IPS-18a (cell line): Measurements from ENCODE around the gene TTC28.
"Not testable (repeated sequence)": the region's sequence is repeated elsewhere in the genome, so short reads cannot be mapped to it uniquely, and the experiment has no call there.

Source experiments
- H3K27ac ChIP-seq: one replicate; pipeline ENCODE4 v1.5.1; 2013; ENCODE audit warnings: low read length
- H3K27me3 ChIP-seq: one replicate; pipeline ENCODE4 v1.6.1; 2013; ENCODE audit warnings: mild to moderate bottlenecking, low read length; ENCODE audit not compliant: control insufficient read depth, insufficient read depth
- H3K36me3 ChIP-seq: one replicate; pipeline ENCODE4 v1.6.1; 2013; ENCODE audit warnings: low read depth, low read length; ENCODE audit not compliant: control insufficient read depth
- H3K4me1 ChIP-seq: one replicate; pipeline ENCODE4 v1.6.1; 2013; ENCODE audit warnings: low read depth, low read length; ENCODE audit not compliant: control insufficient read depth
- H3K4me3 ChIP-seq: one replicate; pipeline ENCODE4 v1.5.1; 2013; ENCODE audit warnings: low read length
- H3K9ac ChIP-seq: one replicate; pipeline ENCODE4 v1.6.1; 2013; ENCODE audit warnings: mild to moderate bottlenecking, low read length, moderate library complexity
- H3K9me3 ChIP-seq: one replicate; pipeline ENCODE4 v1.6.1; 2013; ENCODE audit warnings: low read depth, low read length; ENCODE audit not compliant: control insufficient read depth

Gene TTC28

DNA sequence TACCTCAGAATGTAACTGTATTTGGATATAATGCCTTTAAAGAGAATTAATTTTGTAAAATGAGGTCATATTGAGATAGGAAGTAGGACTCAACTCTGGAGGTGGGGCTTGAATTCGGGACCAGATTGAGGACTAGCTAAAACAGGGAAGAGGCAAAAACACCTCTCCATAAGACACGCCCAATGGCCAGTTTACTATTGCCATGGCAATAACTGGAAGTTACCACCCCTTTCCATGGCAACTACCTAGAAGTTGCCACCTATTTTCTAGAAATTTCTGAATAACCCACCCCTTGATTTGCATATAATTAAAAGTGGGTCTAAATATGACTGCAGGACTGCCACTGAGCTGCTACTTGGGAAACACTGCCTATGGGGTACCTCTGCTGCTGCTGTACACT, 206.4 kb downstream of the TTC28 start:
- H3K36me3 ChIP-seq, result no peaks in the 10 kb centered on the region
- no peak overlapping the region for H3K4me3 ChIP-seq
- no peak overlapping the region for H3K27ac ChIP-seq
- H3K27me3 ChIP-seq, result no peaks in the 10 kb centered on the region
- no peaks in the 10 kb centered on the region for H3K4me1 ChIP-seq
- no peaks in the 10 kb centered on the region for H3K9me3 ChIP-seq
- no peak overlapping the region for H3K9ac ChIP-seq

DNA sequence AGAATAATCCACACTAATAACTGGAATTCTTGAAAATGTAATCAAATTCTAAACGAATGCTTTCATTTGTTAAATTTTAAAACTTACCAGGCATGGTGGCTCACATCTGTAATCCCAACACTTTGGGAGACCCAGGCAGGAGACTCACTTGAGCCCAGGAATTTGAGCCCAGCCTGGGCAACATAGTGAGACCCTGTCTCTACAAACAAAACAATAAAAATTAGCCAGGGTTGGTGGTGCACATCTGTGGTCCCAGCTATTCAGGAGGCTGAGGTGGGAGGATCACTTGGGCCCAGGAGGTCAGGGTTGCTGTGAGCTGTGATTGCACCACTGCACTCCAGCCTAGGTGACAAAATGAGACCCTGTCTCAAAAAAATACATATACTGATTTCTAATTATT, 212.6 kb downstream of the TTC28 start:
- not testable (repeated sequence) for H3K4me3 ChIP-seq, H3K9me3 ChIP-seq, H3K27me3 ChIP-seq, H3K9ac ChIP-seq, H3K27ac ChIP-seq, H3K36me3 ChIP-seq, H3K4me1 ChIP-seq

DNA sequence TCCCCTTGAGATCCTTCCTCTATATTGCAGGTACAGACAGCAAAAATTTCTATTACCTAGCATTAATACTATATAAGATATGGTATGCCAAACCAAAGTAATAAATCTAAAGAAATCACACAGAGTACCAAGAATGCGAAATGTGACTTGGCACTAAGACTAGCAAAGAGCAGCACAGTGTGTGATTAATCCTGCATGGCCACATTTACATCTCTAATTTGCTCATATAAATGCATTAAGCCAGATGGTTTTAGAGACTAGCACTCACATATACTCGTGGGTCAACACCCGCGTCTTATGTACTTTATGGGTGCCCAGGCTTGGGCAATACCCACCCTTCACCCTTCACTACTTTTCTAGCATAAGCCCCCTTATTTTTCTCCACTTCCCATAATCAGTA, 213.2 kb downstream of the TTC28 start:
- Histone ChIP-seq H3K36me3 (no peaks in the 10 kb centered on the region), H3K9me3 (no peaks in the 10 kb centered on the region), H3K4me3 (no peak overlapping the region), H3K27ac (no peak overlapping the region), H3K27me3 (no peaks in the 10 kb centered on the region), H3K4me1 (no peaks in the 10 kb centered on the region), H3K9ac (no peak overlapping the region)

DNA sequence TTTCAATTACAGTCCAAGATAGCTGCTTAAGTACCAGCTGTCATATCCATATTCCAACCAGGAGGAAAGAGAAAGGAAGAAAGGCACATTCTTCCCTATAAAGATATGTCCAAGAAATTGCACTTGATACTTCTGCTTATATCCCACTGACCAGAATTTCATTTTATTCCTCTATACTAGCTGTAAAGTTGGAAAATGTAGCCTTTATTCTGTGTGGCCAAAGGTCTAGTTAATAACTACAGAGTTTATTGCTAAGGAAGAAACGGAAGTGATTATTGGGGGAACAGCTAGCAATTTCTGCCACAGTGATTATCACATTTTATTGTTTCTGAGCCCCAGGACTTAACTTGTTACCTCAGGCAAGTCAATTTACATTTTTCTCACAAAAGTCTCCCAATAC, 213.8 kb downstream of the TTC28 start:
- H3K9ac ChIP-seq, result no peak overlapping the region
- no peaks in the 10 kb centered on the region for H3K36me3 ChIP-seq
- no peaks in the 10 kb centered on the region for H3K9me3 ChIP-seq
- no peaks in the 10 kb centered on the region for H3K4me1 ChIP-seq
- H3K27me3 ChIP-seq, result no peaks in the 10 kb centered on the region
- no peak overlapping the region for H3K27ac ChIP-seq
- no peak overlapping the region for H3K4me3 ChIP-seq

DNA sequence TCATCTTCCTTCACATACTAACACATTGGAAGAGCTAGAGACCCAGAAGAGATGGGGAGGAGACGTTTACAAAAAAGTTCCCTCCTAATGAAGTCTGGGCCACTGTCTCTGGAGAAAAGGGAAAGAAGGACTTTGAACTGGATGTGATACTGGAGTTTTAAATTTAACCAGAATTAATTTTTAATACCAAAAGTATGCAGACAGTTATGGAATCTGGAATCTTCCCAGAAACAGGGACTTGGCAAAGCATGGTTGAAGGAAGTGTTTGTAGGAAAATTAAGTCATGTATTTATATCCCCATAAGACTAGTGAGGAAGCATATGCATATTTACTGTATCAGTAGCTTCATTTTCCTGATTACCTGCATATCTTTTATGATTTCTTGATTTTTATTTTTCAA, 215.5 kb downstream of the TTC28 start:
- no peak overlapping the region for H3K4me3 ChIP-seq
- H3K27ac ChIP-seq, result no peak overlapping the region
- no peaks in the 10 kb centered on the region for H3K9me3 ChIP-seq
- H3K27me3 ChIP-seq, result no peaks in the 10 kb centered on the region
- H3K36me3 ChIP-seq, result no peaks in the 10 kb centered on the region
- H3K4me1 ChIP-seq, result no peaks in the 10 kb centered on the region
- H3K9ac ChIP-seq, result no peak overlapping the region

- not testable (repeated sequence) for H3K27me3 ChIP-seq, H3K9ac ChIP-seq, H3K4me1 ChIP-seq, H3K36me3 ChIP-seq, H3K9me3 ChIP-seq, H3K27ac ChIP-seq, H3K4me3 ChIP-seq
These were observed 216.2 kb downstream of the TTC28 start for GRCh38 chr22:28463408-28463807.

DNA sequence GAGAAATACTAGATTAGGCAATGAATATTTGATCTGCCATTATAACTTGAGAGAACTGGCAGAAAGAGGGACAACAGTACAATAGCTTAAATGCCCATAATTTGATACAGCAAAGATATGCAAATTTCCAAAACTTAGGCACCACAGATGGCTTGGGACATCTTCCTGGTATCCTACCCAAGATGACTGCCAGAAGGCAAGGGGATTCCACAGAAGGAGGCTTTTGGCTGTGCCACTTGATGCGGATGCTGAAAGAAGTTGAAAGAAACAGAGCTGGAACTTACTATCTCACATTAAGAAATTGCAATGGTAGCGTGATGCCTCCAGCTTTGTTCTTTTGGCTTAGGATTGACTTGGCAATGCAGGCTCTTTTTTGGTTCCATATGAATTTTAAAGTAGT, 216.7 kb downstream of the TTC28 start:
- Histone ChIP-seq H3K4me1 (no peaks in the 10 kb centered on the region), H3K36me3 (no peaks in the 10 kb centered on the region), H3K4me3 (no peak overlapping the region), H3K27ac (no peak overlapping the region), H3K27me3 (no peaks in the 10 kb centered on the region), H3K9ac (no peak overlapping the region), H3K9me3 (no peaks in the 10 kb centered on the region)

DNA sequence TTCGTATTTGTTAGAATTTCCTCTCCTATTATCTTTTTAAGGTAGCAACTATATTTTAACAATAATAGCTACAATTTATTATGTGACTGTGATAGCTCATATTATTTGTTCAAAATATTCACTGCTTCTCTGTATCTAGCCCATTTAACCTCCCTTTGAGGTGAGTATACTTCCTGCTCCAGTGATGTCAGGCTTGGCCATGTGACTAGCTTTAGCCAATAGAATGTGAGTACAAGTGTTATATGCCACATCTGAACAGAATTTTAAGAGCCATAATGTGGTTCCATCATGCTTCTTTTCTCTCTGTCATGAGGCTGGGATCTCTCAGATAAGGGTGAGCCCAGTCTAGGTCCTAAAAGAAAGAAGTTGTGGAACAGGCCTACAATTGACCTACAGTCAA, 217.6 kb downstream of the TTC28 start:
- Histone ChIP-seq H3K9ac (no peak overlapping the region), H3K4me1 (no peaks in the 10 kb centered on the region), H3K27ac (no peak overlapping the region), H3K9me3 (no peaks in the 10 kb centered on the region), H3K27me3 (no peaks in the 10 kb centered on the region), H3K36me3 (no peaks in the 10 kb centered on the region), H3K4me3 (no peak overlapping the region)

DNA sequence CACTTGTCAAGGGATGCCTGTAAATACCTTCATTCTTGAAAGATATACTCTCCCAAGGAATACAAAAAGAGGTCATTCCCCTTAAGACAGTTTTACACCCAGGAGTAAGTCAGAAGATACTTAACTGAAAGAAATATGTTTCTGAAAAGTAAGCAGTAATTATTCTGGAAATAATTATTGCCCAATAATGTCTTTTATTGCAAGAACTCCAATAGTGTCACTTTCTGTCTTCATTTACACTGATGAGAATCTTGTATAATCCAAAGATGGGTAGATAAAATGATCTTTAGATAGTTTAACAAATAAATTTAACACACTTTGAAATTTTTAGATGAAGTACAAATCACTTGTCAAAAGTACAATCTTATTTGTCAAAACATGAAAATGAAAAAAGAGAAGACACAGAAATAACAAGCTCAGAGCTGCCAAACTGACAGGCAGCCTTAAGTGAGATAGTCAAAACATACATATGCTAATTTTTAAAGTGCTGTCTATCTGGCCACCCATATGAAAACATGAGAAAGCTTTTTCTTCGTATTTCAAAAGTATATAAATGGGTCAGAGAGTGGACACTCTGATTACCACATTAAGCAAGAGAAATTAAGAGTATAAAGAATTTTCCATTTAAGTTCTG, 225.1 kb downstream of the TTC28 start:
- no peaks in the 10 kb centered on the region for H3K36me3 ChIP-seq
- no peaks in the 10 kb centered on the region for H3K27me3 ChIP-seq
- no peak overlapping the region for H3K27ac ChIP-seq
- no peaks in the 10 kb centered on the region for H3K4me1 ChIP-seq
- H3K9ac ChIP-seq, result no peak overlapping the region
- no peaks in the 10 kb centered on the region for H3K9me3 ChIP-seq
- H3K4me3 ChIP-seq, result no peak overlapping the region

DNA sequence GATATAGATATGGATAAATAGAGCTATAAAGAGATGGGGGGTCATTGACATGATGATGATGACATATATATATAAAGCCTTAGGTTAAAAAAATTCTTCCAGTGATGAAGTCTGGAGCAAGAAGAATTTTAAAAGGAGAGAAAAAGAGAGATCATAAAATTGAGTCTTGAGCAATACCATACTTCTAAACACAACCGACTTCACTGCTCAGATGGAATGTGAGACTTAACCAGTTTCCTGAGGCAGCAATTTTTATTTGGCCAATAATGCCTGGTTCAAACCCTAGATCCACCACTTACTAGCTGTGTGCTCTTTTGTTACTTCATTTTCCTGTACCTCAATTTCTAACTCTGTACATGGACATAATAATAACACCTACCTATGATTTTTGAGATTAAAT, 229.5 kb downstream of the TTC28 start:
- H3K4me3 ChIP-seq, result no peak overlapping the region

DNA sequence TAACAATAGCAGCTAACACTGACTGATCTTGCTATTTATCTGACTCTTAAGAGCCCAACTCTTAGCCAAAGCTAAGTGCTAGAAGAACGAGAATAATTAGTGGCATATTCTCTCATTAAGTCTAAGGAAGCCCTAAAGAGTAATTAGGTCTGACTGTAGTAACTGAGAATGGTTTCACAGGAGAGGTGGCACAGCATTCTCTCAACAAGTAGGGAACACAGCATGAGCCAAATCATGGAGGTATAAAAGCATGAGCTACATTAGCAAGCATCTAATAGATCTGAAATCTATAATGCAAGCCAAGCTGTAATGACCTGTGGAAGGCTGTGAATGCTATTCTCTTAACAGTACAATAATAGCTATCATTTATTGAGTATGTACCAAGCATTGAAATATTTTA, 230.6 kb downstream of the TTC28 start:
- no peaks in the 10 kb centered on the region for H3K9me3 ChIP-seq
- H3K36me3 ChIP-seq, result no peaks in the 10 kb centered on the region
- peaks cover 6% of the 10 kb centered on the region for H3K4me1 ChIP-seq
- no peak overlapping the region for H3K4me3 ChIP-seq
- H3K9ac ChIP-seq, result no peak overlapping the region
- H3K27me3 ChIP-seq, result no peaks in the 10 kb centered on the region
- no peak overlapping the region for H3K27ac ChIP-seq

More for the DNA sequence above, 229.5 kb downstream of the TTC28 start:
- Histone ChIP-seq H3K36me3 (no peaks in the 10 kb centered on the region), H3K27me3 (no peaks in the 10 kb centered on the region), H3K9me3 (no peaks in the 10 kb centered on the region), H3K27ac (no peak overlapping the region), H3K4me1 (peaks cover 6% of the 10 kb centered on the region), H3K9ac (no peak overlapping the region)

DNA sequence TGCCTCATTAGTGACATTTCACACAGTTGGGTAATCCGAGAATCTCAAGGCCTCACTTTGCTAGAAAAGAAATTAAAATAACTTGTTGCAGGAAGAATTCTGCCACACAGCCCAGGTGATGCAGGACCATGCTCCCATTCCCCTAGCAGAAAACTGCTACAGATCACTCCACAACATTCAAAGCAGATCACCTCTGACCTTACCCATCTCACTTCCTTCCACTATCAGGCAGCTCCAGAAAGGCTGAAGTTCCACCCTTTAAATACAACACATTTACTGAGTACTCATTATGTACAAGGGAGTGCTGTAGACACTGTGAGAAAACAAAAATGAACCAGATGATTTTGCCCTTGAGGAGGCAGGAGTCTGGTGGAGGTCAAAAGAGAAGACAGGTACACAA, 231.0 kb downstream of the TTC28 start:
- Histone ChIP-seq H3K27ac (no peak overlapping the region), H3K9me3 (no peaks in the 10 kb centered on the region), H3K27me3 (no peaks in the 10 kb centered on the region), H3K9ac (no peak overlapping the region), H3K4me1 (peaks cover 6% of the 10 kb centered on the region), H3K36me3 (no peaks in the 10 kb centered on the region), H3K4me3 (no peak overlapping the region)
